H1 (cell line): Measurements from ENCODE around the gene AAGAB. TPM values are rescaled to one million over a fixed set of nuclear protein-coding genes. Genes with fewer than 3 reads are reported as not detected.

Experiments
- CTCF ChIA-PET: fragments of 300-600 bp; sonication (Branson Sonifier 250); formaldehyde crosslinking; loops from one replicate; lab custom pipeline; 2021; ENCODE audit not compliant: partially characterized antibody; lab: Charles Lee
- POLR2A ChIA-PET: fragments of 300-600 bp; sonication (Branson Sonifier 250); formaldehyde crosslinking; loops from one replicate; lab custom pipeline; 2021; ENCODE audit warnings: inconsistent platforms; ENCODE audit not compliant: partially characterized antibody; lab: Charles Lee
- DNase-seq, 2 experiments: peaks; one replicate each; pipeline versions ENCODE4 v3.0.0 to v3.0.0-alpha.2; 2010 to 2022; ENCODE audit warnings: low spot score in 2 of 2, low read depth in 1 of 2, mixed read lengths in 1 of 2
- FAIRE-seq: peaks from 2 replicates; lab custom pipeline; 2011; peaks lifted over from hg19 to GRCh38; lab: Jason Lieb, UNC
- H2AFZ ChIP-seq: 2 replicates; pipeline ENCODE4 v1.8.1; 2012; ENCODE audit warnings: low read length, inconsistent platforms
- H2AK5ac ChIP-seq: 2 replicates; pipeline ENCODE4 v1.6.1; 2013; ENCODE audit warnings: low read depth, low read length
- H2BK120ac ChIP-seq: replicated peaks from 2 replicates; pipeline ENCODE3; 2013; ENCODE audit warnings: low read depth, low read length, inconsistent platforms
- H2BK12ac ChIP-seq: 2 replicates; pipeline ENCODE4 v1.6.1; 2013; ENCODE audit warnings: low read depth, low read length
- H2BK15ac ChIP-seq: 2 replicates; pipeline ENCODE4 v1.6.1; 2013; ENCODE audit warnings: low read length
- H2BK20ac ChIP-seq: 2 replicates; pipeline ENCODE4 v1.6.1; 2013; ENCODE audit warnings: low read length
- H2BK5ac ChIP-seq: 2 replicates; pipeline ENCODE4 v1.6.1; 2013; ENCODE audit warnings: low read depth, low read length
- H3K14ac ChIP-seq: 2 replicates; pipeline ENCODE4 v1.6.1; 2013; ENCODE audit warnings: inconsistent platforms; ENCODE audit not compliant: insufficient read length
- H3K18ac ChIP-seq: 2 replicates; pipeline ENCODE4 v1.6.1; 2013; ENCODE audit warnings: low read length; ENCODE audit errors: extremely low read depth
- H3K23ac ChIP-seq: 2 replicates; pipeline ENCODE4 v1.6.1; 2013; ENCODE audit warnings: inconsistent platforms; ENCODE audit not compliant: insufficient read length
- H3K23me2 ChIP-seq: 2 replicates; pipeline ENCODE4 v1.6.1; 2013; ENCODE audit warnings: low read depth, low read length
- H3K27ac ChIP-seq: 2 replicates; pipeline ENCODE4 v1.6.1; 2011; ENCODE audit warnings: low read depth, low read length, inconsistent platforms
- H3K27me3 ChIP-seq, 4 experiments: replicated peaks in 1 of 4; 1 replicate in 1 of 4; 2 replicates in 3 of 4; pipeline versions ENCODE4 v1.6.1 to v1.8.1; 2011 to 2013; ENCODE audit warnings: low read length in 3 of 4, mild to moderate bottlenecking in 3 of 4, inconsistent platforms in 2 of 4, mixed read lengths in 2 of 4, moderate library complexity in 1 of 4; ENCODE audit not compliant: control insufficient read depth in 3 of 4, insufficient read depth in 3 of 4; ENCODE audit errors: extremely low read depth in 1 of 4
- H3K36me3 ChIP-seq, 4 experiments: 2 replicates each; pipeline versions ENCODE4 v1.6.1 to v1.8.1; 2011 to 2013; ENCODE audit warnings: mild to moderate bottlenecking in 4 of 4, low read length in 3 of 4, moderate library complexity in 2 of 4, control low read depth in 1 of 4, inconsistent platforms in 1 of 4; ENCODE audit not compliant: insufficient read depth in 4 of 4, control insufficient read depth in 2 of 4
- H3K4ac ChIP-seq: replicated peaks from 2 replicates; pipeline ENCODE3; 2013; ENCODE audit warnings: low read length, low read depth, mixed read lengths, inconsistent platforms; ENCODE audit not compliant: insufficient read length
- H3K4me1 ChIP-seq, 4 experiments: replicated peaks in 1 of 4; 1 replicate in 1 of 4; 2 replicates in 3 of 4; pipeline versions ENCODE4 v1.6.1 to v1.8.1; 2011 to 2013; ENCODE audit warnings: low read length in 3 of 4, inconsistent platforms in 2 of 4, mixed read lengths in 1 of 4; ENCODE audit not compliant: insufficient read depth in 4 of 4, control insufficient read depth in 3 of 4
- H3K4me2 ChIP-seq, 2 experiments: 2 replicates each; pipeline versions ENCODE4 v1.6.1 to v1.8.1; 2011 to 2013; ENCODE audit warnings: low read depth in 2 of 2, low read length in 2 of 2, control low read depth in 1 of 2, inconsistent platforms in 1 of 2, mild to moderate bottlenecking in 1 of 2; ENCODE audit not compliant: insufficient read depth in 1 of 2
- H3K4me3 ChIP-seq, 4 experiments: fragments of 200-600, 300-600 bp in 1 of 4; sonication (generic), shearing (Covaris generic), sonication (Bioruptor Twin) in 1 of 4; 2 replicates each; pipeline versions ENCODE4 v1.5.1 to v1.8.1; 2011 to 2016; ENCODE audit warnings: low read length in 4 of 4, low read depth in 3 of 4, control low read depth in 2 of 4, inconsistent platforms in 2 of 4, mild to moderate bottlenecking in 2 of 4, mixed read lengths in 1 of 4, moderate library complexity in 1 of 4; ENCODE audit not compliant: insufficient read depth in 2 of 4; ENCODE audit errors: extremely low read depth in 1 of 4
- H3K56ac ChIP-seq: replicated peaks from 2 replicates; pipeline ENCODE3; 2013; ENCODE audit warnings: low read depth, mild to moderate bottlenecking, mixed read lengths, low read length, inconsistent platforms; ENCODE audit not compliant: insufficient read length
- H3K79me1 ChIP-seq: 2 replicates; pipeline ENCODE4 v1.6.1; 2013; ENCODE audit warnings: low read depth, low read length, control low read depth
- H3K79me2 ChIP-seq, 2 experiments: 2 replicates each; pipeline versions ENCODE4 v1.6.1 to v1.8.1; 2012 to 2013; ENCODE audit warnings: low read length in 2 of 2, mild to moderate bottlenecking in 2 of 2, inconsistent platforms in 1 of 2; ENCODE audit not compliant: insufficient read depth in 2 of 2, control insufficient read depth in 1 of 2
- H3K9ac ChIP-seq, 4 experiments: replicated peaks in 1 of 4; 1 replicate in 1 of 4; 2 replicates in 3 of 4; pipeline versions ENCODE4 v1.6.1 to v1.8.1; 2011 to 2013; ENCODE audit warnings: low read depth in 3 of 4, low read length in 3 of 4, control low read depth in 2 of 4, mild to moderate bottlenecking in 2 of 4, moderate library complexity in 2 of 4, inconsistent platforms in 1 of 4; ENCODE audit errors: extremely low read depth in 1 of 4
- H3K9me3 ChIP-seq, 2 experiments: 2 replicates each; pipeline versions ENCODE4 v1.6.1 to v1.8.1; 2012 to 2013; ENCODE audit warnings: mild to moderate bottlenecking in 2 of 2, moderate library complexity in 2 of 2, control low read depth in 1 of 2, inconsistent platforms in 1 of 2, low read depth in 1 of 2, low read length in 1 of 2, mixed read lengths in 1 of 2; ENCODE audit not compliant: insufficient read depth in 2 of 2
- H4K20me1 ChIP-seq, 2 experiments: replicated peaks in 1 of 2; 2 replicates each; pipeline versions ENCODE3 to v1.8.1; 2011 to 2013; ENCODE audit warnings: inconsistent platforms in 2 of 2, low read length in 2 of 2, mild to moderate bottlenecking in 1 of 2; ENCODE audit not compliant: insufficient read depth in 2 of 2, control insufficient read depth in 1 of 2
- H4K5ac ChIP-seq: 2 replicates; pipeline ENCODE4 v1.6.1; 2013; ENCODE audit warnings: low read length, low read depth, mixed read lengths, inconsistent platforms; ENCODE audit not compliant: insufficient read length
- H4K8ac ChIP-seq: 2 replicates; pipeline ENCODE4 v1.8.0; 2013; ENCODE audit warnings: mild to moderate bottlenecking, moderate library complexity, low read length, inconsistent platforms; ENCODE audit not compliant: insufficient read depth; ENCODE audit errors: extremely low read depth
- H4K91ac ChIP-seq: replicated peaks from 2 replicates; pipeline ENCODE3; 2013; ENCODE audit warnings: low read length, mixed read lengths, inconsistent platforms; ENCODE audit not compliant: insufficient read length
- BRCA1 ChIP-seq: IDR thresholded peaks from 2 replicates; pipeline ENCODE4 v1.6.1; 2012; ENCODE audit warnings: low read depth, low read length, improper control_type of control experiment
- CREB1 ChIP-seq: IDR thresholded peaks from 2 replicates; pipeline ENCODE4 v1.6.1; 2012; ENCODE audit warnings: inconsistent platforms
- CTCF ChIP-seq, 3 experiments: IDR thresholded peaks; 1 replicate in 2 of 3; 2 replicates in 1 of 3; pipeline versions ENCODE4 v1.5.1 to v1.6.1; 2011; ENCODE audit warnings: low read length in 3 of 3, mild to moderate bottlenecking in 3 of 3, inconsistent platforms in 2 of 3, low read depth in 1 of 3, moderate library complexity in 1 of 3; ENCODE audit not compliant: insufficient read depth in 1 of 3; ENCODE audit errors: control extremely low read depth in 1 of 3
- E2F6 ChIP-seq: IDR thresholded peaks from 2 replicates; pipeline ENCODE4 v1.6.1; 2012; ENCODE audit warnings: inconsistent platforms
- NANOG ChIP-seq: IDR thresholded peaks from 2 replicates; pipeline ENCODE4 v1.6.1; 2011; ENCODE audit warnings: low read length, low read depth, mild to moderate bottlenecking, inconsistent platforms; ENCODE audit not compliant: insufficient read depth, poor library complexity, severe bottlenecking
- RAD21 ChIP-seq, 2 experiments: IDR thresholded peaks in 1 of 2; conservative IDR thresholded peaks in 1 of 2; 2 replicates each; pipeline ENCODE4 v1.6.1; 2011; ENCODE audit warnings: low read depth in 2 of 2, low read length in 2 of 2, improper control_type of control experiment in 1 of 2, inconsistent platforms in 1 of 2, mild to moderate bottlenecking in 1 of 2, moderate library complexity in 1 of 2
- WGBS, 2 experiments: shearing (Covaris generic) in 1 of 2; methylation state at CpG; one replicate each; pipeline versions ENCODE4 v1.1.6 to v1.1.7; 2013 to 2015; ENCODE audit warnings: low lambda C conversion rate in 2 of 2, mixed read lengths in 2 of 2, inconsistent platforms in 1 of 2, low coverage in 1 of 2, missing lambda C conversion rate in 1 of 2; ENCODE audit not compliant: insufficient replicate concordance in 2 of 2, insufficient coverage in 1 of 2, insufficient read length in 1 of 2; ENCODE audit errors: extremely low coverage in 1 of 2, missing lambda C conversion rate in 1 of 2; 5-methylcytosine and 5-hydroxymethylcytosine counted together
- polyA plus RNA-seq, 7 experiments: library from polyadenylated mRNA; depleted of rRNA in 3 of 7; stranded (reverse) in 5 of 7; unstranded in 2 of 7; fragments of >200 nt in 5 of 7; fragments of 200-250 nt in 2 of 7; gene quantifications; 1 replicate in 5 of 7; 2 replicates in 1 of 7; 4 replicates in 1 of 7; pipeline versions ENCODE4 v1.2.1 to v1.2.3, GENCODE V29; 2011 to 2013; ENCODE audit warnings: missing spikeins in 2 of 7, mixed read lengths in 2 of 7
- total RNA-seq: library from RNA; stranded (reverse); fragmentation: NEBNext Ultra II Directional; extraction: Animal tissue kit (Norgen Biotek cat#: 25700); gene quantifications from 2 replicates; pipeline ENCODE4 v1.2.1, GENCODE V29; 2021
- TF ChIP-seq, protein P1 (sequence below): IDR thresholded peaks from 2 replicates; pipeline ENCODE4 v1.6.1; 2012; ENCODE audit warnings: low read length, inconsistent platforms

The AAGAB gene
- total and polyA plus RNA-seq, 2 of the 8 experiments (the other 6 are each of a cell fraction or from before 2014, with no cell fraction given): 20.1 to 45.9 TPM

DNA sequence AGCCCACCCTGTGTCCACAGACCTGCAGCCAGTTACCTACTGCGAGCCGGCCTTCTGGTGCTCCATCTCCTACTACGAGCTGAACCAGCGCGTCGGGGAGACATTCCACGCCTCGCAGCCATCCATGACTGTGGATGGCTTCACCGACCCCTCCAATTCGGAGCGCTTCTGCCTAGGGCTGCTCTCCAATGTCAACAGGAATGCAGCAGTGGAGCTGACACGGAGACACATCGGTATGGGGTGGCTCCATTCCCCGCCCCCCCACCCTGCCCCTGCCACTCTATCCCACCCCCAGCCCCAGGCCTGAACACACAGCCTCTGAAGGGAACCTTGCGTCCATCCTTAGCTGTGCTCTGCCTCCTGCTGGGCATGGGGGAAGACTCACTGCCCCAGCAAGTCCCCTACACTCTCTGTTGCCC, 73.2 kb downstream of the AAGAB start:
- Histone ChIP-seq H2BK5ac (no peak overlapping the region), H4K20me1 (peaks cover 0 to 4% of the 10 kb centered on the region in 2 experiments), H2BK15ac (no peak overlapping the region), H3K4me2 (no peak overlapping the region), H3K27ac (no peak overlapping the region), H4K91ac (no peak overlapping the region), H2AK5ac (no peak overlapping the region), H2BK12ac (no peak overlapping the region), H3K23ac (no peak overlapping the region), H3K27me3 (no peaks in the 10 kb centered on the region), H3K18ac (no peak overlapping the region), H3K36me3 (no peaks in the 10 kb centered on the region; a peak in 2 of 8 replicates), H3K4me3 (no peak overlapping the region), H3K56ac (no peak overlapping the region), H3K4ac (no peak overlapping the region), H3K79me2 (no peaks in the 10 kb centered on the region), H2AFZ (no peak overlapping the region), H4K8ac (no peak overlapping the region), H3K23me2 (no peaks in the 10 kb centered on the region)
- ChIA-PET CTCF (interaction anchor here (0.6 to 1.4 kb wide), 4 partner anchors 27 to 265 kb away, joined by 3 to 4 read pairs (median 3); no protein-coding TSS in a partner anchor), POLR2A (interaction anchor here (0.9 to 1.3 kb wide), 3 partner anchors 12 to 32 kb away, joined by 3 to 5 read pairs (median 3); no protein-coding TSS in a partner anchor)
- 97% methylated on average over 8 of the region's 15 CpGs; no CpG with 5 or more reads in 1 of the 2 experiments for WGBS, 2 experiments
- FAIRE-seq: no peak
- TF ChIP-seq CTCF (IDR thresholded peaks at IDR 0.05; ENCODE audit: control extremely low read depth in 1 of 3, insufficient read depth in 1 of 3, low read depth in 1 of 3, low read length in 3 of 3): peak in 2 of 3 experiments; percentile 3 to 36; a peak in 1 of 4 replicates
- TF ChIP-seq CREB1: no peak
- no peak for TF ChIP-seq E2F6
- peak; percentile 33 to 46; a peak in 3 of 4 replicates for TF ChIP-seq RAD21 (IDR thresholded peaks at IDR 0.05 in 1 of 2, conservative IDR thresholded peaks at IDR 0.05 in 1 of 2; ENCODE audit: low read depth in 2 of 2, low read length in 2 of 2)
- TF ChIP-seq, protein P1, sequence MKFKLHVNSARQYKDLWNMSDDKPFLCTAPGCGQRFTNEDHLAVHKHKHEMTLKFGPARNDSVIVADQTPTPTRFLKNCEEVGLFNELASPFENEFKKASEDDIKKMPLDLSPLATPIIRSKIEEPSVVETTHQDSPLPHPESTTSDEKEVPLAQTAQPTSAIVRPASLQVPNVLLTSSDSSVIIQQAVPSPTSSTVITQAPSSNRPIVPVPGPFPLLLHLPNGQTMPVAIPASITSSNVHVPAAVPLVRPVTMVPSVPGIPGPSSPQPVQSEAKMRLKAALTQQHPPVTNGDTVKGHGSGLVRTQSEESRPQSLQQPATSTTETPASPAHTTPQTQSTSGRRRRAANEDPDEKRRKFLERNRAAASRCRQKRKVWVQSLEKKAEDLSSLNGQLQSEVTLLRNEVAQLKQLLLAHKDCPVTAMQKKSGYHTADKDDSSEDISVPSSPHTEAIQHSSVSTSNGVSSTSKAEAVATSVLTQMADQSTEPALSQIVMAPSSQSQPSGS: no peak
- TF ChIP-seq NANOG: no peak
- no peak for TF ChIP-seq BRCA1
- TF ChIP-seq, all 59 proteins: peak for 2
- H3K79me1 ChIP-seq: peaks cover 2% of the 10 kb centered on the region; the same call in 1 of the 2 replicates
- DNase-seq: no peak
- no peak overlapping the region for H3K14ac ChIP-seq
- peaks cover 4 to 8% (median 6%) of the 10 kb centered on the region in 4 experiments for H3K4me1 ChIP-seq
- no peak overlapping the region for H2BK20ac ChIP-seq
- no peaks in the 10 kb centered on the region for H3K9me3 ChIP-seq
- no peak overlapping the region for H2BK120ac ChIP-seq
- H4K5ac ChIP-seq: no peak overlapping the region
- H3K9ac ChIP-seq: no peak overlapping the region
